DMS114 treated with DMSO at 0.1 percent for 48 hours (cell line): Measurements from ENCODE around the gene TTC16.

Source experiments
- DNase-seq: peaks from one replicate; lab custom pipeline; 2025; ENCODE audit not compliant: unreplicated experiment; lab: John Stamatoyannopoulos, UW

Gene TTC16

GRCh38 chr9:127694890-127695720 lies 20.8 kb upstream of the TTC16 start:
- DNase-seq = no peak

DNA sequence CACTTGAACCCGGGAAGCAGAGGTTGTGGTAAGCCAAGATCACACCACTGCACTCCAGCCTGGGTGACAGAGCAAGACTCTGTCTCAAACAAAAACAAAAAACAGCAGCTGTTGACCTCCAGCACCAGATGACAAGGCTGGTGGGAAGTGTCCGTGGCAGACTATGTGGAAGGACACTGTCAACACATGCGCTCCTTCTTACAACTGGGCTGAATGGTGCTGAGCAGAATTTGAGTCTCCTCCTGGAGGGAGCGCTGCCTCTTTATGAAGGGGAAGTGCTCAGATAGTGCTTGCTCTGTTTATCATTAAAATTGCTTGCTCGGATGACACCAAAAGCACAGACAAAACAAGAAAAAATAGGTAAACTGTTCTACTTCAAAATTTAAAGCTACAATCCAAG lies 18.3 kb upstream of the TTC16 start:
- no peak for DNase-seq

DNA sequence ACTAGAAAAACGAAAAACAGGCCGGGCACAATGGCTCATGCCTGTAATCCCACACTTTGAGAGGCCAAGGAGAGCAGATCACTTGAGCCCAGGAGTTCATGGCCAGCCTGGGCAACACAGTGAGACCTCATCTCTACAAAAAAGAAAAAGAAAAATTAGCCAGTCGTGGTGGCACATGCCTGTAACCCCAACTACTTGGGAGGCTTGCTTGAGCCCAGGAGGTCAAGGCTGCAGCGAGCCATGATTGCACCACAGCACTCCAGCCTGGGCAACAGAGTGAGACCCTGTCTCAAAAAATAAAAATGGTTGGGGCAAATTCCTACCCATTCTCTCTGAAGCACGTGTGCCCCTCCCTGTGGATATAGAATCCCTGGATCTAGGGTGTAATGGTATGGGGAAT lies 17.5 kb upstream of the TTC16 start:
- DNase-seq = no peak

DNA sequence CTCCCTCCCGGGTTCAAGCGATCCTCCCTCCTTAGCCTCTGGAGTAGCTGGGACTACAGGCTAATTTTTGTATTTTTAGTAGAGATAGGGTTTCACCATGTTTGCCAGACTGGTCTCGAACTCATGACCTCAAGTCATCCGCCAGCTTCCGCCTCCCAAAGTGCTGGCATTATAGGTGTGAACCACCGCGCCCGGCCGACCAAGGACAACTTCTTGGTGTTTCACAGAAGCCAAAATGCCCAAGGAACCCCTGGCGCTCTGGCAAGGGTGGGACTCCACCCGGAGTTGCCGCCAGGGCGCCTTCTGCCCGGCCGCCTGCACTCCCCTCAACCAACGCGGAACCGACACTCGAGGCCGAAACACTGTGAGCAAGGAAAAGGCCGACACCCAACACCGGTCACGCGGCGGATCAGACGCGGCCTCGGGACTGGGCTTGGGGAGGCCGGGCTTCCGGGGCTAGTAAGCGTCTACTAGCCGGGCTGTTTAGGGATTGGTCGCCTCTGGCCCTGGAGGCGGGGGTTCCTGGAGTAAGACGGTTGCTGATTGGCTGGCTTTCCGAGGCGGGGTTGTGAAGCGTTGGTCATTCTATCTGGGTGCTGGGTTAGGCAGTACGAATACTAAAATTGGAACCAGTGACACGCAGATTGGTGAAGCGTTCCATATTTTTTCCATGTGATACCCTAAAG lies 16.8 kb upstream of the TTC16 start:
- peak; percentile 82 for DNase-seq

DNA sequence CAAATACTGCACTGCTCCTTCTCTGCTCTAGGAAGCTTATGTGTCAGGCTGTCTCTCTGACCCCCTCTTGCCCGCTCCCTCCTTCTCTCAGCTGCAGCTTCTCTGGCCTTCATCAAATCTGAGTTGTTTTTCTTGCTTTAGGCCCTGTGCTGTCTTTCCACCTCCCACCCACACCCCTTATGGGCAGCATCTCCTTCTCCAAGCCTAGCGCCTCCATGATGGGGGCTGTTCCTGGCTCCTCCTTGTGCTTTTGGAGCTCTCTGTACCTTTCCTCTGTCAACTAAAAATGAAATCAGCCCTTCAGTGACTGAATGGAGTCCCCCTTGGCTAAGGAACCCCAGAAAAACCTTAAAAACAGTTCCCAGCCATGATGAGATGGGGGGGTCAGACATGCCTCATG lies 15.7 kb upstream of the TTC16 start:
- no peak for DNase-seq

GRCh38 chr9:127700594-127701255 lies 15.2 kb upstream of the TTC16 start:
- no peak for DNase-seq

DNA sequence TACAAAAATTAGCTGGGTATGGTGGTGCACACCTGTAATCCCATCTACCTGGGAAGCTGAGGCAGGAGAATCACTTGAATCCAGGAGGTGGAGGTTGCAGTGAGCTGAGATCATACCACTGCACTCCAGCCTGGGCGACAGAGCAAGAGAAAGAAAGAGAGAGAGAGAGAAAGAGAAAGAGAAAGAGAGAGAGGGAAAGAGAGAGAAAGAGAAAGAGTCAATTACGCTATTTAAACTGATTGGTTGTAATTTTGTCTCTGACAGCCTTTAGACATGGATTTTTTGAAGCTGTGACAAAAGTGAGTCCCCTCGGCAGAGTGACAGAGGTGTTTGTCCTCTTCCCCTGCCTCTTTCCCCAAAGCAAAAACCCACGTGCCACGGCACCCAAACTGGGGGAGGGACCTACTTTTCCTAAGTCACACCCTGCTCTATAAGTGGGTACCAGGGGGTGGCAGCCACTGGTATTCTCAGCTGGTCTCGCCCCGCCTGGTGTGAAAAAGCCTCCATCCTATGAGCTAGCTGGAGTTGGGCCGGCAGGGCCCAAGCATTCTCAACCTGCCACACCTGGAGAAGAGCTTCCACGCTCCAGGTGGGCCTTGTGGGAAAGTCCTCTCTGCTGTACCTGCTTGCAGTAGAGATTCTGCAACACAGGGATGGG lies 12.5 kb upstream of the TTC16 start:
- DNase-seq = no peak

DNA sequence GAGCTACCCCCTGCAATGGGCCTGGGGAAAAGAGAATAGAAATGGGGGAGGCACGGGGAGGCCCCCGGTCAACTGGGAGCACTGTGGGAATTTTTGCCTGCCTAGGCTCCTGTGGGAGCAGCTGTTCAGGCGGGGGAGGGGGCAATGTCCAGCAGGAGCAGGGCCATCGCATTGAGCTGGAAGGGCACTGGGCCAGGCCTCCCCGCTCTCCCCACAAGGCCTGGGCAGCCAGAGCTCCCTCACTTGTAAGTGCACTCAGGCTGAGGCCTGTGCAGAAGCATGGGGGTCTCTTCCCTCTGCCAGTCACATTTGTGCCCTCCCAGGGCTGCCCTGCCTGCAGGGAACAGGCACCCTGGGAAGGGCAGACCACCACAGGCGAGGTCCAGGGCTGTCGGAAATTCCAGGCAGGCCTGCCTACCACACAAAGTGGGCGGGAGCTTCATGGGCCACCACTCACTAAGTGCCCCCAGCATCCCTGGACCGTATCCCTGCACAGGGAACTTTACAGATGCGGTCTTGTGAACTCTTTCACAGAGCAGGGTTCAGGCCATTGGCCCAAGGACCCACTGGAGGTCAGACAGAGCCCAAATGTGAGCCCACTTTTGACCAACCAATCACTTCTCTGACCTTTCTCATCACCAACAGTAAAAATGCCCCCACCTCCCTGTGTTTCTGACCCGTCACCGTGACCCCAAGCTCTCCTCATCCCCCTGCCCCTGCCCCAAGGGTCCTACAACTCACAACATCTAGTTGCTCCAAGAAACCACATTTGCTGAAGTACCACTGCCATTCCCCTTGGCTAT lies 10.1 kb upstream of the TTC16 start:
- DNase-seq = no peak

- DNase-seq = no peak
These were observed 9.0 kb upstream of the TTC16 start, which contains the start of gene CFAP157 for GRCh38 chr9:127706836-127707241. TSS of gene CFAP157 (plus strand) at chr9:127706988. CDS start at chr9:127707032, 44 bp downstream.

GRCh38 chr9:127707766-127708165 lies 8.1 kb upstream of the TTC16 start:
- DNase-seq = no peak

- no peak for DNase-seq
These were observed 6.8 kb upstream of the TTC16 start for GRCh38 chr9:127708952-127709587.

DNA sequence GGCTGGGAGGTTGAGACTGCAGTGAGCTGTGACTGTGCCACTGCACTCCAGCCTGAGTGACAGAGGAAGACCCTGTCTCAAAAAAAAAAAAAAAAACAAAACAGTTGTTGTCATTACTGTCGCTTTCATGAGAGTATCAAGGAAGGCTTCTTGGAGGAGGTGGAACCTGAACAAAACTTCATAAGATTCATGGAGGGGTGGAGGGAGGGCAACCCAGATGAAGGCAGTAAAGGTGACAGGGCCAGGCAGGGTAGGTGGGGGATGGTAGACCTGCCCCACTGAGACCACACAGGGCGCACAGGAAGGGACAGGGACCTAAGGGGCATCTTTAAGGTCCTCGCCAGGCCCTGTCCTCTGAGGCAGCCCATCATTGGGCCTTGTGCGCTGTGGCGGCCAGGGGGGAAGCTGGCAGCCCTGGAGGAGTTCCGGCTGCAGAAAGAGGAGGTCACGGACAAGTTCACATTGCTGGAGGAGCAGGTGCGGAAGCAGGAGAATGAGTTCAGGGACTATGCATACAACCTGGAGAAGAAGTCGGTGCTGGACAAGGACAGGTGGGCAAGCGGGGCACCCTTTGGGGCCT lies 5.6 kb upstream of the TTC16 start:
- DNase-seq = no peak

DNA sequence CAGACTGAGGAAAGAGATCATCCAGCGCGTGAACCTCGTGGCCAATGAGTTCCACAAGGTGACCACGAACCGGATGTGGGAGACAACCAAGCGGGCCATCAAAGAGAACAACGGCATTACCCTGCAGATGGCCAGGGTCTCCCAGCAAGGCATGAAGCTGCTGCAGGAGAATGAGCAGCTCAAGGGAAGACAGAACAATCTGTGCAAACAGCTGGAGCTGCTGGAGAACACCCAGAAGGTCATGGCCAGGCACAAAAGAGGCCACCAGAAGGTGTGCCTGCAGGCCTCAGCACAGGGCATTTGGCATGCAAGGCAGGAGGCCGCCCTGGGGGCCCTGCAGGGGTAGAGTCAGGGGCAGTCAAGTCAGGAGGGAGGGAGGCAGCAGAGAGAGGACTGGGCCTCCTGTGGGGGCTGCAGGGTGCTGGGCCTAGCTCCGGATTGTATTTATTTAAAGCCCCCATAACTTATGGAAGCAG lies 4.6 kb upstream of the TTC16 start:
- no peak for DNase-seq

GRCh38 chr9:127711831-127712274 lies 4.0 kb upstream of the TTC16 start:
- DNase-seq = no peak

DNA sequence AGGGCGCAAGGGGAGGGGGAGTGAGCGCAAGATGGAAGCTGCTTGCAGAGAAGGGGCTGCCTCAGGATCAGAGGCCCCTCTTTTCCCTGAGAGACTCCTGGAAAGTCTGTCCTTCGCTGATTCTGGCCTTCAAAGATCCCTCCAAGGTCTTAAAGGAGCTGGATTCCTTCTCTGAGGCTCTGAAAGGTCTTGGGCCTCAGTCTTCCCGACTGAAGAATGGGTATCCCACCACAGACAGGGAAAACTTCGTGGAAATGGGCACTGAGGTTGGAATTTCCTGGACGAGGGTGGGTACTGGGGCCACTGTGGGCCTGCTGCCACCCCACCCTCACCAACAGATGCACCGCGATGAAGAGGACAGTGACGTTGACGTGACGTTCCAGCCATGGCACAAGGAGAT lies 3.5 kb upstream of the TTC16 start:
- DNase-seq = no peak

DNA sequence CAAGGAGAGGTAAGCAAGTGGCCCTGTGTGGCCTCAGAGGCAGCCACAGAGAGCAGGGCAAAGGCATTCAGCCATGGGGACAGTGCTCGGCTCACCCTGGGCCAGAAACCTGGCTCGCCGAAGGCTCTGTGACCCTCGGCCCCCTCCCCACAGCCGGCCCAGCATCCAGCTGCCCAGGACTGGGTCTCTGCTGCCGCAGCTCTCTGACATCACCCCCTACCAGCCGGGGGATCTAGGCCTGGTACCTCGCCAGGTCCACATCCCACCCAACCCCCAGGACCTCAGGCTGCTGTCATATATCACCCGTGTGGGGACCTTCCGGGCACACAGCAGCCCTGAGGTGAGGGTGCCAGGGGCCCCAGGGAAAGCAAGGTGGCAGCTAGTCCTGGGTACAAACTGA lies 3.0 kb upstream of the TTC16 start:
- DNase-seq = no peak

- DNase-seq = no peak
These were observed 1.7 kb upstream of the TTC16 start for GRCh38 chr9:127714020-127714750.

DNA sequence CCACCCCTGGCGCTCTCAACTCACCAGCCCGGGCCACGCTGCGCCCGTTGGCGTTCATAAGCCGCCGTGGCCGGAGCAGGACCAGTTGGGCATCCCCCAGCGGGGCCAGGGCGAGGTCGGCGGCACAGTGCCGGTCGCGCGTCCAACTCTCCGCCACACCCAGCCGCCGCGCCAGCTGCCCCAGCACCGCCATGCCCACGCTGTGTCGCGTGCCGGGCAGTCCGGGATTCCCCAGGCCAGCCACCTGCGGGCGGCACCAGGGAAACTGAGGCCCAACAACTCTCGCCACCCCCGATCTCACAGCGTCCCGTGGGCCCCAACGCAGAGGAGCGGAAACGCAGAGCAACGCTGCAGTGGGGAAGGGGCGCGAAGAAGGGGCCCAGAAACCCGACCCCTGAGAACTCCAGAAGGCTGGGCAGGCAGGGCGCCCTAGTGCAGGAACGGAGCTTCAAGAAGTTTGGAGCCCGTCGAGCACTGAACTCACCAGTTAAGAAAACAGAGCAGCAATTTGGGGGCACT lies 869 bp upstream of the TTC16 start:
- no peak for DNase-seq

GRCh38 chr9:127716412-127716811 lies 533 bp downstream of the TTC16 start:
- no peak for DNase-seq
